Measurements from ENCODE around the gene BCDIN3D.
A peak's percentile ranks its signal among the peaks of the same experiment; 100 is the strongest.
"Not testable (repeated sequence)": the region's sequence is repeated elsewhere in the genome, so short reads cannot be mapped to it uniquely, and the experiment has no call there.

BCDIN3D gene

DNA sequence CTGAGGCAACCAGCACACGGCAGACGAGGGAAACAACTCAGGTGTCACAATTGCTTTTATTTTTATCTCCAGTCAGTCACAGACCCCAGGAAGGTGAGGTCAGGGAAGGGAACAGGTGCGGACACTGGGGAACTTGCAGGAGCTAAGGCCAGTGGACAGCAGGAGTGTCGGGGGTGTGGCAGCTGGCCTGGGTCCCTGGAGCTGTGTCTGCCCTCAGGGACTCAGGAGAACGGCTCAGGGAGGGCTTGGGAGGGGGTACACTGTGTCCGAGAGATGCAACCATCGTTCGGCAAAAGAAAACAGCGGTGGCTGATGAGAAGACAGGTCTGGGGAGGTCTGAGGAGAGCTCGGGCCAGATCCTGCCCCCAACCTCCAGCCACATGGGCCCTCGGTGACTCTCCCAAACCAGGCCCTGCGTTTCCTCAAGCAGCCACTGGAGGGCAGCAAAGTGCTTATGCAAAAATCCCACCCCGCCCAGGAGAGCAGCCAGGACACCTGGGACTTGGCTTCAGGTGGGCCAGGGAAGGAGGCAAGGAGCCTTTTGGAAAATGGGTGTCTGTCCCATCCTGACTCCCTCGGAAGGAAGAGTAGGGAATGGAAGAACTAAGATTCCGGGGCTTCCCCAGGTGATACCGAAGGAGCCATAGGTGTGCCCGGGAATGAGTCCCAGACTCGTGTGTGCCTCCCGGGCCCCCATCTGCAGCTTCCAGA is 24.1 kb upstream of the BCDIN3D start:
- in situ Hi-C loops (cut with MboI; ENCODE audit: low pct_unique_long_range_greater_than_20kb, low sequenced_read_pairs, unreplicated experiment), result no loop called here
- peak; percentile 93 for DNase-seq (ENCODE audit: low spot score)
- TF ChIP-seq, protein P1, sequence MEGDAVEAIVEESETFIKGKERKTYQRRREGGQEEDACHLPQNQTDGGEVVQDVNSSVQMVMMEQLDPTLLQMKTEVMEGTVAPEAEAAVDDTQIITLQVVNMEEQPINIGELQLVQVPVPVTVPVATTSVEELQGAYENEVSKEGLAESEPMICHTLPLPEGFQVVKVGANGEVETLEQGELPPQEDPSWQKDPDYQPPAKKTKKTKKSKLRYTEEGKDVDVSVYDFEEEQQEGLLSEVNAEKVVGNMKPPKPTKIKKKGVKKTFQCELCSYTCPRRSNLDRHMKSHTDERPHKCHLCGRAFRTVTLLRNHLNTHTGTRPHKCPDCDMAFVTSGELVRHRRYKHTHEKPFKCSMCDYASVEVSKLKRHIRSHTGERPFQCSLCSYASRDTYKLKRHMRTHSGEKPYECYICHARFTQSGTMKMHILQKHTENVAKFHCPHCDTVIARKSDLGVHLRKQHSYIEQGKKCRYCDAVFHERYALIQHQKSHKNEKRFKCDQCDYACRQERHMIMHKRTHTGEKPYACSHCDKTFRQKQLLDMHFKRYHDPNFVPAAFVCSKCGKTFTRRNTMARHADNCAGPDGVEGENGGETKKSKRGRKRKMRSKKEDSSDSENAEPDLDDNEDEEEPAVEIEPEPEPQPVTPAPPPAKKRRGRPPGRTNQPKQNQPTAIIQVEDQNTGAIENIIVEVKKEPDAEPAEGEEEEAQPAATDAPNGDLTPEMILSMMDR (IDR thresholded peaks at IDR 0.05; ENCODE audit: extremely low read depth, insufficient read depth, missing control alignments), result peak; percentile 94

DNA sequence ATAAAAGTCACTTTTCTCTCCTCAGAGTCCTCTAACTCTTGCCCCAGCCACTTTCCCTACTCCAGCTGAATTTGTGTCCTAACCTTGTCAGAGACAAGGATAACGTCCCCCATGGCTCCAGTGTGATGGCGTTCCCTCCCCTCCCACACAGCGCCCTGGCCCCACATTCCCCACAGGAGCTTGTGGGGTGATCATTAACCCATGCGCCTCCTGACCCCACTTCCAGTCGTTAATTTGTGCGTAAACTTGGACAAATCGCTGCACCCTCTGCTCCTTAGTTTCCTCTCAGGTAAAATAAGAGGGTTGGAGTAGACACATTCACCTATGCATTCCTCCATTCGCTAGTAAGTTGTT is 22.9 kb upstream of the BCDIN3D start:
- TF ChIP-seq, protein P1 (IDR thresholded peaks at IDR 0.05; ENCODE audit: extremely low read depth, insufficient read depth, missing control alignments), result no peak
- in situ Hi-C loops (cut with MboI; ENCODE audit: low pct_unique_long_range_greater_than_20kb, low sequenced_read_pairs, unreplicated experiment), result no loop called here
- no peak for DNase-seq (ENCODE audit: low spot score)

DNA sequence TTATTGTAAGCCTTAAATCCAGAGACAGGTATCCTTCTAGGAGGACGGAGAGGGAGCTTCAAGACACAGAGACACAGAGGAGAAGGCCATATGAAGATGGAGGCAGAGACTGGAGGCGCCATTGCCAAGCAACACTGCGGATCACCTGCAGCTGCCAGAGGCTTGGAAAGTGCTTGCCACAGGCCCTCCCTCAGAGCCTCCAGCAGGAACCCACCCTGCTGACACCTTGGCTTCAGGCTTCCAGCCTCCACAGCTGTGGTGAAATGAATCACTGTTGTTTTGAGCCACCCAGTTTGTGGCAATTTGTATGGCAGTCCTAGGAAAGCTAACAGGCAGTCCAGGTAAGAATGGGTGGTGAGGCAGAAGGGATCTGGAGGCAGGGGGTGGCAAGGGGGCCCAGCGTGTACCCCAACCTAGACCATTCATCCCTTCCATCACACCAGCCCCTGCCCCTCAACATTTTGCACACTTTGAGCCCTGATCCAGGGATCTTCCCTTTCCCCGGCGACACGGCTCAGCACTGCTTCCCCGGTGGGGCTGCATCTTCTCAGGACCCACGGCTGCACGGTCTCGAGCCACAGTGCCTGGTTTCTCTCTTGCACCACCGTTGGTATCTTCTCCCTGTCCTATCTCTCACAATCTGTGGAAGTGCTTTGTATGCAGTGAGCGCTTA is 22.3 kb upstream of the BCDIN3D start:
- in situ Hi-C loops (cut with MboI; ENCODE audit: low pct_unique_long_range_greater_than_20kb, low sequenced_read_pairs, unreplicated experiment), result no loop called here

DNA sequence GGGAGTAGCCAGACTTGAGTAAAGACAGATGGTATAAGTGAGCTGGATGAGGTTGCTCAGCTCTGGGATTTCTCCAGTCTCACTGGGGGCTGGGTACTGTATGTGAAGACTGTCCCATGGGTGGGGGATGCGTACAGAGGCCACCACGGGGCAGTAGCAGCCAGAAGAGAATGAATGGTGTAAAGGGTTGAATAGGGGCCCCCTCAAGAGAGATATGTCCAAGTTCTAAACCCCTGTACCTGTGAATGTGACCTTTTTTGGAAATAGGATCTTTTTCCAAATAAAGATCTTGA is 21.8 kb upstream of the BCDIN3D start:
- DNase-seq (ENCODE audit: low spot score), result no peak
- TF ChIP-seq, protein P1 (IDR thresholded peaks at IDR 0.05; ENCODE audit: extremely low read depth, insufficient read depth, missing control alignments), result no peak
- in situ Hi-C loops (cut with MboI; ENCODE audit: low pct_unique_long_range_greater_than_20kb, low sequenced_read_pairs, unreplicated experiment), result no loop called here

More for the DNA sequence above, 22.3 kb upstream of the BCDIN3D start:
- TF ChIP-seq, protein P1 (IDR thresholded peaks at IDR 0.05; ENCODE audit: extremely low read depth, insufficient read depth, missing control alignments), result no peak
- no peak for DNase-seq (ENCODE audit: low spot score)

DNA sequence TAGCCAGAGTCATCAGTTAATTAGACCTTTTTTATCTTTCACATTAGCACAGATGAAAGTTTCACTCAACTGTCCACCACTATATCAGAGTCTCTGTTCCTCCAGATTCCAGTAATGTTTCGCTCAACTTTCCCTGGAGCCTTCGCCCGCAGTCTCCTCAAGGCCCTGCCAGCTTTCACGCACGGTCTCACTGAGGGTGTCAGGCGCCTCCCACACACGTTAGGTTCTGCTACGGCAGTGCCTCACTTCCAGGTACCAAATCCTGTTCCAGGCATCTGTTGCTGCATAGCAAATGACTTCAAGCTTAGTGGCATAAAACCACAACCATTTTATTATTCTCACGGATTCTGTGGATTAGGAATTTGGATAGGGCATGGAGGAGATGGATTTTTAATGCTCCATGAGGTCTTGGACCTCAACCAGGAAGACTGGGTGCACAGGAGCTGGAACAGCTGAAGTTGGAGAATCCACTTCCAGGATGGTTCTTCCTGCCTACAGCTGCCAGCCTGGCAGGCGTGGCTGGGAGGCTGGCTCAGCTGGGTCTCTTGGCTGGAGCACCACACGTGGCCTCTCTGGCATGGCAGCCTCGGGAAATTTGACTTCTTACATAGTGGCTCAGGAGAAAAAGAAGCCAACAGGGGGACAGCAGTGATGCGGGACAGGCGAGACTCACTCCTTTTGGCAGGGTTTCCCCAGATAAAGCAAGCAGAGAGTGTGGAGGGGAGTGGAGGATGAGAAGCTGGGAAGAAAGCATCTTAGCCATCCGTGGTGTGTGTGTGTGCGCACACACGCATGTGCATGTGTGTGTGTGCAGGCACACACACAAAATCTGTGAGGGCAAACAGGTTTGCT is 21.3 kb upstream of the BCDIN3D start:
- DNase-seq (ENCODE audit: low spot score), result no peak
- TF ChIP-seq, protein P1 (IDR thresholded peaks at IDR 0.05; ENCODE audit: extremely low read depth, insufficient read depth, missing control alignments), result no peak
- in situ Hi-C loops (cut with MboI; ENCODE audit: low pct_unique_long_range_greater_than_20kb, low sequenced_read_pairs, unreplicated experiment), result no loop called here

DNA sequence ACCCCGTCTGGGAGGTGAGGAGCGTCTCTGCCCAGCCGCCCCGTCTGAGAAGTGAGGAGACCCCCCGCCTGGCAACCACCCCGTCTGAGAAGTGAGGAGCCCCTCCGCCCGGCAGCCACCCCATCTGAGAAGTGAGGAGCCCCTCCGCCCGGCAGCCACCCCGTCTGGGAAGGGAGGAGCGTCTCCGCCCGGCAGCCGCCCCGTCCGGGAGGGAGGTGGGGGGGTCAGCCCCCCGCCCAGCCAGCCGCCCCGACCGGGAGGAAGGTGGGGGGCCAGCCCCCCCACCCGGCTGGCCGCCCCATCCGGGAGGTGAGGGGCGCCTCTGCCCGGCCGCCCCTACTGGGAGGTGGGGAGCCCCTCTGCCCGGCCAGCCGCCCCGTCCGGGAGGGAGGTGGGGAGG is 18.0 kb upstream of the BCDIN3D start:
- DNase-seq (ENCODE audit: low spot score); in situ Hi-C loops (cut with MboI; ENCODE audit: low pct_unique_long_range_greater_than_20kb, low sequenced_read_pairs, unreplicated experiment): not testable (repeated sequence)

DNA sequence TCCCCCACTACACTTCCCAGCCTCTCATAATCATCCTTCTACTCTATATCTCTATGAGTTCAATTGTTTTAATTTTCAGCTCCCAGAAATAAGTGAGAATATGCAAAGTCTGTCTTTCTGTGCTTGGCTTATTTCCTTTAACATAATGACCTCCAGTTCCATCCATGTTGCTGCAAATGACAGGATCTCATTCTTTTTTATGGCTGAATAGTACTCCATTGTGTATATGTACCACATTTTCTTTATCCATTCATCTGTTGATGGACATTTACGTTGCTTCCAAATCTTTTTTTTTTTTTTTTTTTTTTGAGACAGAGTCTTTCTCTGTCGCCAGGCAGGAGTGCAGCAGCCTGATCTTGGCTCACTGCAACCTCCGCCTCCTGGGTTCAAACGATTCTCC is 13.0 kb upstream of the BCDIN3D start:
- in situ Hi-C loops (cut with MboI; ENCODE audit: low pct_unique_long_range_greater_than_20kb, low sequenced_read_pairs, unreplicated experiment); DNase-seq (ENCODE audit: low spot score): not testable (repeated sequence)
